ENCODE data around the gene CDH26. TPM values are rescaled to one million over a fixed set of nuclear protein-coding genes. Genes with fewer than 3 reads are reported as not detected.

The CDH26 gene
- polyA plus RNA-seq, 1 experiment = 0.18 TPM

DNA sequence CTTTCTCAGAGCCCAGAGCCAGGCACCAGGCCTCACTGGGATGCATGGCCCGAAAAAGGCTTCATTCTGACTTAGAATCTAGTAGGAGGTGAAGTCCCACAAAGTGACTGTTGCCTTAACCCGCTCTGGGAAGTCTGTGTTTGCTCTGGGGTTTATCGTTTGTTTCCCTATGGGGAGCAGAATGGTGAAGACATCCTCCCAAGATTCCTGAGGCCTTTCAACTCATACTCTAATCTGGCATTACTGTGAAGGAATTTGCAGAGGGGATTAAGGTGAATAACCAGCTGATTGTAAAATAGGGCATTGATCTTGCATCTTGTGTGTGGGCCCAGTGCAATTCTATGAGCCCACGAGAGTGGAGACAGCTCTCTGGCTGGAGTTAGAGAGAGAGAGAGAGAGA, 67.8 kb downstream of the CDH26 start:
- POLR2A ChIA-PET = no interaction called here
- no peaks in the 10 kb centered on the region for H3K36me3 ChIP-seq (ENCODE audit: control insufficient read depth, insufficient read depth, low read length)
- CTCF ChIA-PET = interaction anchor here (1.5 kb wide), 1 partner anchor 17 kb away, joined by 3 read pairs; no protein-coding TSS in a partner anchor
- H3K4me3 ChIP-seq (ENCODE audit: low read depth, low read length) = no peak overlapping the region
- DNase-seq (ENCODE audit: low read depth) = no peak
- no peak for TF ChIP-seq CTCF (IDR thresholded peaks at IDR 0.05; ENCODE audit: insufficient read depth, low read depth, low read length)
- peaks cover 7% of the 10 kb centered on the region for H3K27me3 ChIP-seq (ENCODE audit: control insufficient read depth, insufficient read depth, low read length)

- DNase-seq (ENCODE audit: low read depth) = no peak
- POLR2A ChIA-PET = no interaction called here
- TF ChIP-seq CTCF (IDR thresholded peaks at IDR 0.05; ENCODE audit: insufficient read depth, low read depth, low read length) = no peak
- Histone ChIP-seq H3K27me3 (ENCODE audit: control insufficient read depth, insufficient read depth, low read length) (peaks cover 5% of the 10 kb centered on the region; the same call in 1 of the 2 replicates), H3K4me3 (ENCODE audit: low read depth, low read length) (no peak overlapping the region), H3K36me3 (ENCODE audit: control insufficient read depth, insufficient read depth, low read length) (no peaks in the 10 kb centered on the region)
- CTCF ChIA-PET = no interaction called here
Measured at GRCh38 chr20:60030471-60030870, 72.2 kb downstream of the CDH26 start.

DNA sequence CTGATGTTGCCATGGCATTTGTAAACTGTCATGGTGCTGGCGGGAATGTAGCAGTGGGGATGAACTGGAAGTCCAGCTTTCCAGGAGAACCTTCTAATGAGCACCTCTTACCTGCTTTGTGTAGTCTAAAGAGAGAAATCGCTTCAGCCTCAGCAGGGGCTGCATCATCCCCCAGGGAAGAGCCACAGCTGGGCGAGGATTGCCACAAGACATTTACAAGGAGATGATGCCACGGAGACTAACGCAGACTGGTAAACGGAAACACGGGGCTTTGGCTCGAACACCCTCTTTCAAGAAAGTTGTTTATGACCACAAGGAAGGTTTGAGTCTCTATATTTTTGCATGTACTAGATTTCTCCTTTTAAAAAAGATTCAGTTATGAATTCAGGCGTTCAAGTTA, 72.9 kb downstream of the CDH26 start:
- no peak for TF ChIP-seq CTCF (IDR thresholded peaks at IDR 0.05; ENCODE audit: insufficient read depth, low read depth, low read length)
- Histone ChIP-seq H3K36me3 (ENCODE audit: control insufficient read depth, insufficient read depth, low read length) (no peaks in the 10 kb centered on the region), H3K4me3 (ENCODE audit: low read depth, low read length) (no peak overlapping the region), H3K27me3 (ENCODE audit: control insufficient read depth, insufficient read depth, low read length) (peaks cover 5% of the 10 kb centered on the region; the same call in 1 of the 2 replicates)
- CTCF ChIA-PET = no interaction called here
- DNase-seq (ENCODE audit: low read depth) = no peak
- POLR2A ChIA-PET = no interaction called here

DNA sequence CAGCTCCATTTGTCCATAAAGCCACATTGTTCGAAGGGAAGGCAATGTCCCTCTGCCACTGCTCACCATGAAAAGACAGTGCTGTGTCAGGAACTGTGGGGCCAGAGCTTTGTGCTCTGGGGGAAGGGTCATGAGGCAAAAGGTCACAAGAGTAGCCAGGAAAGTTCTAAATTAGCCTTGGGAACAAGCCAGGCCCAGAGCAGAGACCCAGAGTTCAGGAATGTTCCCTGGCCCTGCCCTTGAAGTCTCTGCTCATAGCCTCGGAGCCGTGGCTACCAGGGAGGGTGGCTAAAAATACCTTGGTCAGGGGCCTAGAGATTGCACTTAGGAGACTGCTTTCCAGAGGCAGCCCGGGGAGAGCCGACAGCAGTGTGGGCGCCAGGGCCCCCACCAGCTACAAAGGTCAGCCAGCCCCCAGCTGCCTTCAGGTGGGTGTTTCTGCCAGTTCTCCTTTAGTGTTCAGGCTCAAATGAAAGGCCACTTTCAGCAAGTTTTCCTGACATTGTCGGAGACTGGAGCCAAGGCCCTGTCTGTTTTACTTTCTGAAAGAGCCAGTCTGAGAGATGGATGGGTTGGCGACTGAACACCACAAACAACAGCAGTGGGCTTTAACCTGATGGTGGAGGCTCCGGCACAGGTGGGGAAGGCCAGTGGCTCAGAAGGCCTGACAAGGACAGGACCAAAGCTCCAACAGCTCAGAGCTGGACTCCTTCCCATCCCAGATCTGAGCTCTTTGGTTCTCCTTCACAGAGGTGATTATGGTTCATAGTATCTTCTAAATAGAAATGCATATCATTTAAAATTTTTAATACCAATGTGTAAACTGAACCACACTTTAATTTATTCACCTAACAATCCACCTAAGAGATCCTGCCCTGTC, 76.2 kb downstream of the CDH26 start:
- no peak for TF ChIP-seq CTCF (IDR thresholded peaks at IDR 0.05; ENCODE audit: insufficient read depth, low read depth, low read length)
- ChIA-PET CTCF (interaction anchor here (1.1 to 2.0 kb wide), 4 partner anchors 11 to 44 kb away, joined by 3 to 4 read pairs (median 3); no protein-coding TSS in a partner anchor), POLR2A (no interaction called here)
- H3K4me3 ChIP-seq (ENCODE audit: low read depth, low read length) = no peak overlapping the region
- H3K27me3 ChIP-seq (ENCODE audit: control insufficient read depth, insufficient read depth, low read length) = no peaks in the 10 kb centered on the region
- DNase-seq (ENCODE audit: low read depth) = no peak
- H3K36me3 ChIP-seq (ENCODE audit: control insufficient read depth, insufficient read depth, low read length) = no peaks in the 10 kb centered on the region

DNA sequence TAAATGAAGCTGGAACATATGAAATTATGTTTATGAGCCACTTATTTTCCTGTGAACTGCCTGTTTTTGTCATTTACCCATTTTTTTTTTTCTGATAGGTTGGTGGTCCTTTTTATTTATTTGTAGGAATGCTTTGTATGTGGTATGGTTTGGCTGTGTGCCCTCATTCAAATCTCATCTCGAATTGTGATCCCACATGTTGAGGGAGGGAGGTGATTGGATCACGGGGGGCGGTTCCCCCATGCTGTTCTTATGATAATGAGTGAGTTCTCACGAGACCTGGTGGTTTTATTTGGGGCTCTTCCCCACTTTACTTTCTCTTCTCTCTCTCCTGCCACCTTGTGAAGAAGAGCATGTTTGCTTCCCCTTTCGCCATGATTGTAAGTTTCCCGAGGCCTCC, 77.3 kb downstream of the CDH26 start:
- ChIA-PET CTCF (interaction anchor here (0.6 to 2.0 kb wide), 3 partner anchors 12 to 1186 kb away, joined by 3 to 4 read pairs (median 3); no protein-coding TSS in a partner anchor), POLR2A (no interaction called here)
- Histone ChIP-seq H3K36me3 (ENCODE audit: control insufficient read depth, insufficient read depth, low read length) (no peaks in the 10 kb centered on the region), H3K27me3 (ENCODE audit: control insufficient read depth, insufficient read depth, low read length) (no peaks in the 10 kb centered on the region), H3K4me3 (ENCODE audit: low read depth, low read length) (no peak overlapping the region)
- no peak for TF ChIP-seq CTCF (IDR thresholded peaks at IDR 0.05; ENCODE audit: insufficient read depth, low read depth, low read length)
- no peak for DNase-seq (ENCODE audit: low read depth)
